Panc1 (cell line): Measurements from ENCODE around the gene YJU2.

Experiments used
- CTCF ChIP-seq: fragments of 450-650 bp; IDR thresholded peaks from 2 replicates; pipeline ENCODE4 v1.5.1; 2017; ENCODE audit warnings: mild to moderate bottlenecking
- POLR2AphosphoS5 ChIP-seq: IDR thresholded peaks from 2 replicates; pipeline ENCODE4 v1.6.1; 2012; ENCODE audit warnings: mild to moderate bottlenecking, low read depth, low read length, moderate library complexity
- REST ChIP-seq, 2 experiments: IDR thresholded peaks; 2 replicates each; pipeline ENCODE4 v1.6.1; 2011 to 2012; ENCODE audit warnings: low read depth in 2 of 2, control low read depth in 1 of 2, low read length in 1 of 2, mild to moderate bottlenecking in 1 of 2, moderate library complexity in 1 of 2; ENCODE audit not compliant: insufficient read depth in 1 of 2
- SIN3A ChIP-seq: IDR thresholded peaks from 2 replicates; pipeline ENCODE4 v1.6.1; 2012; ENCODE audit warnings: low read depth, mild to moderate bottlenecking, low read length, moderate library complexity, borderline replicate concordance; ENCODE audit not compliant: insufficient read depth

- TF ChIP-seq CTCF (no peak), POLR2AphosphoS5 (no peak), REST (IDR thresholded peaks at IDR 0.05; ENCODE audit: insufficient read depth in 1 of 2, low read depth in 2 of 2, low read length in 1 of 2) (no peak), SIN3A (no peak)
Measured at GRCh38 chr19:4304538-4305256, 57.8 kb downstream of the YJU2 start, which contains the start of gene FSD1.
